HCT116 (cell line): Measurements from ENCODE around the gene NFASC. TPM values are rescaled to one million over a fixed set of nuclear protein-coding genes. Genes with fewer than 3 reads are reported as not detected.

Experiments
- ATAC-seq: fragments of 200-7000 bp; cut with Tn5 transposase; 2 replicates; pipeline ENCODE4 v1.9.1; 2020; ENCODE audit warnings: mild to moderate bottlenecking, moderate library complexity
- BruUV-seq: library from RNA; stranded (reverse); fragments of 400-500 nt; replicated peaks from 2 replicates; lab custom pipeline; 2021; lab: Mats Ljungman, UMichigan
- CTCF ChIA-PET: fragments of 300-600 bp; sonication (Branson Sonifier 250); formaldehyde crosslinking; loops from one replicate; lab custom pipeline; 2021; ENCODE audit warnings: antibody characterized with exemption; lab: Charles Lee
- POLR2A ChIA-PET: fragments of 300-600, 350-600 bp; sonication (Branson Sonifier 250); formaldehyde crosslinking; loops from one replicate; lab custom pipeline; 2021; ENCODE audit warnings: antibody characterized with exemption; lab: Charles Lee
- RAD21 ChIA-PET, 2 experiments: fragments of 300-600 bp; sonication (Branson Sonifier 250); formaldehyde crosslinking; loops; one replicate each; lab custom pipeline; 2023; ENCODE audit warnings: low total read pairs in 2 of 2; ENCODE audit not compliant: uncharacterized antibody in 2 of 2, unreplicated experiment in 2 of 2, low non-redundant PET in 1 of 2; lab: Charles Lee
- DNase-seq: peaks from one replicate; pipeline ENCODE4 v3.0.0-alpha.2; 2010; ENCODE audit warnings: low read depth, low spot score
- H2AFZ ChIP-seq: fragments of 200-600 bp; shearing (Covaris generic), sonication (generic); 2 replicates; pipeline ENCODE4 v1.6.1; 2017; ENCODE audit warnings: low read depth, mixed run types, mixed read lengths, antibody characterized with exemption, low read length; ENCODE audit not compliant: poor library complexity, severe bottlenecking
- H3K27ac ChIP-seq: 2 replicates; pipeline ENCODE4 v1.5.1; 2012; ENCODE audit warnings: low read depth, low read length
- H3K27me3 ChIP-seq: fragments of 200-600 bp; sonication (generic); 2 replicates; pipeline ENCODE4 v1.6.1; 2016; ENCODE audit warnings: mixed run types, low read length, mixed read lengths; ENCODE audit not compliant: insufficient read depth
- H3K36me3 ChIP-seq, 2 experiments: fragments of 200-500 bp in 1 of 2; fragments of 200-600 bp in 1 of 2; sonication (Bioruptor generic) in 1 of 2; sonication (generic) in 1 of 2; 2 replicates each; pipeline versions ENCODE4 v1.5.1 to v1.6.1; 2014 to 2016; ENCODE audit warnings: low read length in 2 of 2, inconsistent platforms in 1 of 2, mixed read lengths in 1 of 2, mixed run types in 1 of 2; ENCODE audit not compliant: insufficient read depth in 2 of 2, control insufficient read depth in 1 of 2
- H3K4me1 ChIP-seq, 2 experiments: fragments of 200-600 bp in 1 of 2; sonication (generic) in 1 of 2; 2 replicates each; pipeline versions ENCODE4 v1.5.1 to v1.6.1; 2012 to 2017; ENCODE audit warnings: low read length in 2 of 2, inconsistent platforms in 1 of 2, mild to moderate bottlenecking in 1 of 2, mixed read lengths in 1 of 2, mixed run types in 1 of 2, moderate library complexity in 1 of 2; ENCODE audit not compliant: insufficient read depth in 2 of 2, control insufficient read depth in 1 of 2
- H3K4me2 ChIP-seq: fragments of 200-600 bp; sonication (generic); 2 replicates; pipeline ENCODE4 v1.6.1; 2017; ENCODE audit warnings: mixed run types, low read length, mixed read lengths
- H3K4me3 ChIP-seq, 2 experiments: fragments of 200-600 bp in 1 of 2; sonication (generic) in 1 of 2; replicated peaks in 1 of 2; 2 replicates each; pipeline ENCODE4 v1.5.1; 2011 to 2016; ENCODE audit warnings: low read length in 2 of 2, control low read depth in 1 of 2, low read depth in 1 of 2, mild to moderate bottlenecking in 1 of 2, mixed read lengths in 1 of 2, mixed run types in 1 of 2
- H3K79me2 ChIP-seq: fragments of 200-600 bp; sonication (generic); 2 replicates; pipeline ENCODE4 v1.6.1; 2017; ENCODE audit warnings: mild to moderate bottlenecking, mixed run types, low read length, moderate library complexity, mixed read lengths; ENCODE audit not compliant: insufficient read depth
- H3K9ac ChIP-seq: fragments of 200-600 bp; sonication (generic); 2 replicates; pipeline ENCODE4 v1.6.1; 2016; ENCODE audit warnings: low read length, mixed read lengths
- H3K9me2 ChIP-seq: fragments of 200-600 bp; sonication (generic), shearing (Covaris generic); 2 replicates; pipeline ENCODE4 v1.6.1; 2017; ENCODE audit warnings: mixed run types, mild to moderate bottlenecking, moderate library complexity; ENCODE audit not compliant: insufficient read depth
- H3K9me3 ChIP-seq, 2 experiments: fragments of 200-500 bp in 1 of 2; fragments of 200-600 bp in 1 of 2; sonication (Bioruptor generic) in 1 of 2; sonication (generic) in 1 of 2; 2 replicates each; pipeline ENCODE4 v1.6.1; 2014 to 2017; ENCODE audit warnings: low read length in 2 of 2, mixed read lengths in 2 of 2, inconsistent platforms in 1 of 2, low read depth in 1 of 2, mild to moderate bottlenecking in 1 of 2, mixed run types in 1 of 2, moderate library complexity in 1 of 2; ENCODE audit not compliant: control insufficient read depth in 1 of 2, insufficient read depth in 1 of 2
- H4K20me1 ChIP-seq: fragments of 200-600 bp; sonication (generic), shearing (Covaris generic); 2 replicates; pipeline ENCODE4 v1.6.1; 2017; ENCODE audit warnings: mixed run types, mild to moderate bottlenecking, moderate library complexity; ENCODE audit not compliant: insufficient read depth
- CBX3 ChIP-seq: IDR thresholded peaks from 2 replicates; pipeline ENCODE4 v1.6.1; 2012; ENCODE audit warnings: low read depth
- EZH2 ChIP-seq: fragments of 200-600 bp; sonication (generic); IDR thresholded peaks from 2 replicates; pipeline ENCODE4 v1.6.1; 2017; ENCODE audit warnings: antibody characterized with exemption, mixed run types
- JUND ChIP-seq: IDR thresholded peaks from 2 replicates; pipeline ENCODE4 v1.6.1; 2012
- POLR2A ChIP-seq: IDR thresholded peaks from 2 replicates; pipeline ENCODE4 v1.7.0; 2011; ENCODE audit warnings: borderline replicate concordance; ENCODE audit not compliant: insufficient read depth, insufficient read length; ENCODE audit errors: extremely low read depth
- SIN3A ChIP-seq: IDR thresholded peaks from 2 replicates; pipeline ENCODE4 v1.6.1; 2012; ENCODE audit warnings: low read depth
- SP1 ChIP-seq: IDR thresholded peaks from 2 replicates; pipeline ENCODE4 v1.6.1; 2012; ENCODE audit warnings: low read depth
- YY1 ChIP-seq: IDR thresholded peaks from 2 replicates; pipeline ENCODE4 v1.6.1; 2011; ENCODE audit warnings: low read length, low read depth, moderate library complexity, mild to moderate bottlenecking; ENCODE audit not compliant: insufficient replicate concordance; ENCODE audit errors: extremely low read depth
- ZFX ChIP-seq: fragments of 450-650 bp; IDR thresholded peaks from 2 replicates; pipeline ENCODE4 v1.6.1; 2017
- ZNF274 ChIP-seq: fragments of 200-500 bp; sonication (Bioruptor generic); IDR thresholded peaks from 2 replicates; pipeline ENCODE4 v1.6.1; 2014; ENCODE audit warnings: mild to moderate bottlenecking, low read depth, low read length, inconsistent platforms
- intact Hi-C: fragments of 100-400 bp; cut with micrococcal nuclease; formaldehyde crosslinking; loops from 2 replicates; pipeline ENCODE4 v1.10.0; 2022
- total RNA-seq: library from RNA; stranded (reverse); gene quantifications from one replicate; pipeline ENCODE4 v1.2.1, GENCODE V29; 2021; ENCODE audit not compliant: unreplicated experiment
- TF ChIP-seq, protein P1 (sequence below): IDR thresholded peaks from 2 replicates; pipeline ENCODE4 v1.6.1; 2012
- TF ChIP-seq, protein P2 (sequence below): IDR thresholded peaks from 2 replicates; pipeline ENCODE4 v1.6.1; 2012
- TF ChIP-seq, protein P3 (sequence below): IDR thresholded peaks from 2 replicates; pipeline ENCODE4 v1.6.1; 2011; ENCODE audit warnings: mild to moderate bottlenecking, low read length, moderate library complexity; ENCODE audit not compliant: insufficient replicate concordance; ENCODE audit errors: extremely low read depth

NFASC gene
- total RNA-seq, 1 experiment from 2014 or later, result 0.57 TPM

DNA sequence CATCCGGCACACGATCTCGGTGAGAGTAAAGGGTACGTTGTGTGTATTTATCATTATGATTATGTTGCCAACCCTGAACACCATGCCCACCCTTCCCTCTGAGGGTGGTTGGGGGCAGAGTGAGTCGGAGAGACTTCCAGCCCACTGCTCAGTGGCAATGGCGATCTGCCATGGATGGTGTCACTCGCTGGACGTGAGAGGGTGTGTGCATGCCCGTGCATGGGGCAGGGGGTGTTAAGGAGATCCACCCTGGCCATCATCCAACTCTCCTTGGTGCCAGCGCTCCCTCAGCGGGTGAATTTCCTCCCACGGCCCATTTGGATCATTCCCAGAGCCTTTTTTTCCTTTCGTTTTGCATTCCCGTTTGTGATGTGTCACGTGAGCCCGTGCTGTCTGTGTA is 98.3 kb downstream of the NFASC start:
- POLR2A ChIA-PET, result no interaction called here
- no TSS peak for BruUV-seq
- no peak overlapping the region for H3K4me2 ChIP-seq

DNA sequence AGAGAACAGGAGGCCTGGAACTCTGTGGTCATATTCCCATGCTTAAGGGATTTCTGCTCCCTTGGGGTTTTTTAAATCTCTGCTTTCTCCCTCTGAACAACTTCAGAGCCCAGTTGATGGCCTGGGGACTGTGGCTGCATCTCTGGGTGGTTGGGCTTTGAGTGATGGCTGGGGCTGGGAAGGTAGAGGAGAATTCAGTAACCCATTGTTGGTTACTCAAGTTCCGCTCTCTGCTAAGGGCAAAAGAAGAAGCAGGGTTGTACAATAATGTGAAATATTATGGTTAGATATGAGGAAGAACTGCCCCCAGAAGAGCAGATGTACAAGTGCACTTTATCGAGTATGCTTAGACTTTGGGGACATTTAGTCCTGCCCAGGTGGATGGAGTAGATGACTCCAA is 100.3 kb downstream of the NFASC start:
- Histone ChIP-seq H3K36me3 (no peaks in the 10 kb centered on the region), H3K4me2 (no peak overlapping the region), H3K27ac (no peak overlapping the region), H3K4me3 (no peak overlapping the region), H3K9me3 (no peaks in the 10 kb centered on the region), H4K20me1 (no peaks in the 10 kb centered on the region), H3K27me3 (peaks cover 33% of the 10 kb centered on the region; the same call in 1 of the 2 replicates), H3K9me2 (no peaks in the 10 kb centered on the region), H2AFZ (no peak overlapping the region), H3K9ac (no peak overlapping the region), H3K4me1 (peaks cover 3 to 11% of the 10 kb centered on the region in 2 experiments; a peak in 3 of 4 replicates), H3K79me2 (no peaks in the 10 kb centered on the region)
- no peak for ATAC-seq
- RAD21 ChIA-PET, result no interaction called here
- DNase-seq, result no peak
- POLR2A ChIA-PET, result no interaction called here
- BruUV-seq, result no TSS peak
- no peak for TF ChIP-seq CBX3
- no peak for TF ChIP-seq YY1
- no peak for TF ChIP-seq SP1
- TF ChIP-seq JUND, result no peak
- TF ChIP-seq EZH2, result no peak
- no peak for TF ChIP-seq ZFX
- TF ChIP-seq SIN3A, result no peak
- TF ChIP-seq, protein P1, sequence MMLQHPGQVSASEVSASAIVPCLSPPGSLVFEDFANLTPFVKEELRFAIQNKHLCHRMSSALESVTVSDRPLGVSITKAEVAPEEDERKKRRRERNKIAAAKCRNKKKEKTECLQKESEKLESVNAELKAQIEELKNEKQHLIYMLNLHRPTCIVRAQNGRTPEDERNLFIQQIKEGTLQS, result no peak
- TF ChIP-seq, protein P2, sequence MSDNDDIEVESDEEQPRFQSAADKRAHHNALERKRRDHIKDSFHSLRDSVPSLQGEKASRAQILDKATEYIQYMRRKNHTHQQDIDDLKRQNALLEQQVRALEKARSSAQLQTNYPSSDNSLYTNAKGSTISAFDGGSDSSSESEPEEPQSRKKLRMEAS, result no peak
- no peak for TF ChIP-seq POLR2A
- no peak for TF ChIP-seq ZNF274
- intact Hi-C loops, result no loop called here
- CTCF ChIA-PET, result no interaction called here

More for the DNA sequence above, 98.3 kb downstream of the NFASC start:
- RAD21 ChIA-PET, result no interaction called here
- no peak overlapping the region for H3K27ac ChIP-seq
- DNase-seq (no peak), ATAC-seq (no peak)
- H3K9me3 ChIP-seq, result no peaks in the 10 kb centered on the region
- peaks cover 53% of the 10 kb centered on the region for H3K27me3 ChIP-seq
- H3K9ac ChIP-seq, result no peak overlapping the region
- H4K20me1 ChIP-seq, result no peaks in the 10 kb centered on the region
- H3K79me2 ChIP-seq, result no peaks in the 10 kb centered on the region
- H2AFZ ChIP-seq, result no peak overlapping the region
- H3K9me2 ChIP-seq, result no peaks in the 10 kb centered on the region
- CTCF ChIA-PET, result no interaction called here
- H3K4me3 ChIP-seq, result no peak overlapping the region
- peaks cover 3 to 11% of the 10 kb centered on the region in 2 experiments; a peak in 3 of 4 replicates for H3K4me1 ChIP-seq
- TF ChIP-seq, protein P3, sequence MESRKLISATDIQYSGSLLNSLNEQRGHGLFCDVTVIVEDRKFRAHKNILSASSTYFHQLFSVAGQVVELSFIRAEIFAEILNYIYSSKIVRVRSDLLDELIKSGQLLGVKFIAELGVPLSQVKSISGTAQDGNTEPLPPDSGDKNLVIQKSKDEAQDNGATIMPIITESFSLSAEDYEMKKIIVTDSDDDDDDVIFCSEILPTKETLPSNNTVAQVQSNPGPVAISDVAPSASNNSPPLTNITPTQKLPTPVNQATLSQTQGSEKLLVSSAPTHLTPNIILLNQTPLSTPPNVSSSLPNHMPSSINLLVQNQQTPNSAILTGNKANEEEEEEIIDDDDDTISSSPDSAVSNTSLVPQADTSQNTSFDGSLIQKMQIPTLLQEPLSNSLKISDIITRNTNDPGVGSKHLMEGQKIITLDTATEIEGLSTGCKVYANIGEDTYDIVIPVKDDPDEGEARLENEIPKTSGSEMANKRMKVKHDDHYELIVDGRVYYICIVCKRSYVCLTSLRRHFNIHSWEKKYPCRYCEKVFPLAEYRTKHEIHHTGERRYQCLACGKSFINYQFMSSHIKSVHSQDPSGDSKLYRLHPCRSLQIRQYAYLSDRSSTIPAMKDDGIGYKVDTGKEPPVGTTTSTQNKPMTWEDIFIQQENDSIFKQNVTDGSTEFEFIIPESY, result no peak
- no peaks in the 10 kb centered on the region for H3K36me3 ChIP-seq
- intact Hi-C loops, result no loop called here
